K562 (cell line): Measurements from ENCODE around the gene MATR3.

ENCODE experiments used
- ELK1 ChIP-seq: sonication (generic); formaldehyde crosslinking; IDR thresholded peaks from 2 replicates; pipeline ENCODE4 v1.8.1; 2022; ENCODE audit warnings: missing genetic modification reagents
- EP300 ChIP-seq: IDR thresholded peaks from 2 replicates; pipeline ENCODE4 v1.6.1; 2012; ENCODE audit warnings: low read length, improper control_type of control experiment
- FOXM1 ChIP-seq, 2 experiments: fragments of 450-650 bp in 1 of 2; sonication (generic) in 1 of 2; formaldehyde crosslinking in 1 of 2; IDR thresholded peaks; 2 replicates each; pipeline versions ENCODE4 v1.6.1 to v1.9.0; 2017 to 2022; ENCODE audit warnings: low read depth in 2 of 2, mild to moderate bottlenecking in 2 of 2, missing genetic modification reagents in 1 of 2, moderate library complexity in 1 of 2
- ZBTB8A ChIP-seq: fragments of 450-650 bp; IDR thresholded peaks from 2 replicates; pipeline ENCODE4 v1.6.1; 2018; ENCODE audit warnings: mild to moderate bottlenecking, moderate library complexity; ENCODE audit not compliant: partially characterized antibody
- TF ChIP-seq, protein P1 (sequence below), 3 experiments: IDR thresholded peaks in 2 of 3; conservative IDR thresholded peaks in 1 of 3; 2 replicates each; pipeline ENCODE4 v1.5.1; 2011 to 2012; ENCODE audit warnings: low read length in 3 of 3, mild to moderate bottlenecking in 3 of 3, control low read depth in 2 of 3, improper control_type of control experiment in 1 of 3, inconsistent platforms in 1 of 3, low read depth in 1 of 3, mixed read lengths in 1 of 3, moderate library complexity in 1 of 3; ENCODE audit not compliant: insufficient read depth in 2 of 3

GRCh38 chr5:139268364-139269202 lies 25.0 kb upstream of the MATR3 start:
- TF ChIP-seq, protein P1, sequence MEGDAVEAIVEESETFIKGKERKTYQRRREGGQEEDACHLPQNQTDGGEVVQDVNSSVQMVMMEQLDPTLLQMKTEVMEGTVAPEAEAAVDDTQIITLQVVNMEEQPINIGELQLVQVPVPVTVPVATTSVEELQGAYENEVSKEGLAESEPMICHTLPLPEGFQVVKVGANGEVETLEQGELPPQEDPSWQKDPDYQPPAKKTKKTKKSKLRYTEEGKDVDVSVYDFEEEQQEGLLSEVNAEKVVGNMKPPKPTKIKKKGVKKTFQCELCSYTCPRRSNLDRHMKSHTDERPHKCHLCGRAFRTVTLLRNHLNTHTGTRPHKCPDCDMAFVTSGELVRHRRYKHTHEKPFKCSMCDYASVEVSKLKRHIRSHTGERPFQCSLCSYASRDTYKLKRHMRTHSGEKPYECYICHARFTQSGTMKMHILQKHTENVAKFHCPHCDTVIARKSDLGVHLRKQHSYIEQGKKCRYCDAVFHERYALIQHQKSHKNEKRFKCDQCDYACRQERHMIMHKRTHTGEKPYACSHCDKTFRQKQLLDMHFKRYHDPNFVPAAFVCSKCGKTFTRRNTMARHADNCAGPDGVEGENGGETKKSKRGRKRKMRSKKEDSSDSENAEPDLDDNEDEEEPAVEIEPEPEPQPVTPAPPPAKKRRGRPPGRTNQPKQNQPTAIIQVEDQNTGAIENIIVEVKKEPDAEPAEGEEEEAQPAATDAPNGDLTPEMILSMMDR (IDR thresholded peaks at IDR 0.05 in 2 of 3, conservative IDR thresholded peaks at IDR 0.05 in 1 of 3; ENCODE audit: insufficient read depth in 2 of 3, low read depth in 1 of 3, low read length in 3 of 3): peak; percentile 29 to 46 (median 35); a peak in 3 of 6 replicates
- TF ChIP-seq EP300 (no peak), ELK1 (CRISPR knock-in tag) (no peak), ZBTB8A (no peak), FOXM1 (IDR thresholded peaks at IDR 0.05; ENCODE audit: low read depth) (no peak), FOXM1 (CRISPR knock-in tag; IDR thresholded peaks at IDR 0.05; ENCODE audit: low read depth) (no peak)
